ENCODE measurements around the gene MYO7B.
"Not testable (repeated sequence)": the region's sequence is repeated elsewhere in the genome, so short reads cannot be mapped to it uniquely, and the experiment has no call there.

Gene MYO7B

GRCh38 chr2:127524198-127524834, 11.2 kb upstream of the MYO7B start:
- DNase-seq, result not testable (repeated sequence)

DNA sequence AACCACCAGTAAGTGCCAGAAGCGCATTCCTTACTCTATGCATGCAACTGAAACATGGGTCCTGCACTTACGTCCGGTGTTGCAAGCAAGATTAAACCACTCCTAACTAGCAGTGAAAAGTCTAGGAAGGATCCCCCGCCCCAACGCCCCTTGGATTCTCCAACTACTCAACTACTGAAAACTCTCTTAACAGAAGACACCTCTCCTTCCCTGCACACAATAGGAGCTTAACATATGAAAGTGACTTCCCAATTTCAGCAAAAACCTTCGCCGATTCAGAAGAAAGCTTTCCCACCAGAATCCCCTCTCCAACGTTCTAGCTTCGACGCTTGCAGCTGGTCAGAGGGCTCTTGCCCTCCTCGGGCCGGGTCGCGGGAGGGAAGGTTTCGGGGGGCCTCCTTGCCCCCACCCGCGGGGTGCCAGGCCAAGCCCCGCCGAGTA, 9.8 kb upstream of the MYO7B start:
- no peak for DNase-seq

DNA sequence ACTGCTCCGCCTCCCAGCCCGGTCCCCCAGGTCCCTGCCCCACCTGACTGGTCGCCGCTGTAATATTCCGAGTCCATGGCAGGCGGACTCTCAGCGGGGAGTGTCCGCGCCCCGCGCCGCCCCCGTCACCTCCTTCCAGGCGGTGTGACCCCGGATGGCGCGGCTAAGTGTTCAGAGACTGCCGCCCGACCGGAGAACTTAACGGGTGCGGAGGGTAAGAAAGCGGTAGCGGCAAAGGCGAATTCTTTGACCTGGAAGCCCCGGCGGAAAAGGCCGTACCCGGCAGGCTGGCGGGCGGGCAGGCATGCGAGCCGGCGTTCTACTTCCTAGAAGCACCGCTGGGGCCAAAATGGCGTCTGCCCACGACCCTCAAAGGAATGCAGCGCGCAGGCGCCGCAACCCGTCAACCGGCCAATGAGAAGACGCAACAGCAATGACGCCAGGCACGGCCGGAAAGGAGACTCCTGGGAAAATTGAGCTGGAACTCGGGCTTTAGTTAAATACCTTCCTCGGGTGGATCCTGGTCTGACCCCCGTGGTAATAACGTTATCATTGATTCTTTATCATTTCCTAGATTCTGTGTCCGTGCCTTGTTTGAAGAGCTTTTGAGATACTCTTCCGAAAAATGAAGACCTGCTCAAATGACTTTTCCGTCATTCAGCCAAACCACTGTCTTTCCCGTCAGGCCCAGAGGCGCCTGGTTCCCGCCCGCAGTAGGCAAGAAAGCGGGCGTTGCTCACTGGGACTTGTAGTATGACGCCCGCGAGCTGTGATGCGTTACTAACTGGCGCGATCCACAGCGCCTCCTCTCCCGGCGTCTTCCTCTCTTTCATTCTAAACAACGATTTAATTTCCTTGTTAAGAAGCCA, 9.1 kb upstream of the MYO7B start, which contains the start of gene IWS1:
Gene IWS1, minus strand, starts transcription at position 358 of the 869 bp plus-strand sequence. Its CDS starts 281 bp downstream, at position 77.
- peak; percentile 54 to 98 (median 94) for DNase-seq

GRCh38 chr2:127527001-127527804, 8.3 kb upstream of the MYO7B start:
- peak in 1 of 14 donors; percentile 36 for DNase-seq

DNA sequence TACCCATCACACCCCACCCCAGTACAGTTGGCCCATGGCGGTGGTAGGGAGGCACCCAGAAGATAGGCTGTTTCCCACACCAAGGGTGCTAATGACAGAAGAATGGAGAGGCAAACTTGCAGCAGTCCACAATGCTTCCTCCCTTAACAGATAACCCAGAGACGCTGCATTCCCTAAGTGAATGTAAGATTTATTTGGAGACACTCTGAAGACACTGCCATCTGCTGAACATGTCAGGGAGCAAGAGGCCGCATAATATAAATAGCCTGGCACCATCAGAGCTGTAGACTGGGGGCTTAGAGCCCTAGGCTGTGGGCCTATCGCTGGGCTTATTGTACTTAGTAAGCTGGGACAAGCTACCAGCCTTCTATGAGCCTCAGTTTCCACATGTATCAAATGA, 7.0 kb upstream of the MYO7B start:
- no peak for DNase-seq

DNA sequence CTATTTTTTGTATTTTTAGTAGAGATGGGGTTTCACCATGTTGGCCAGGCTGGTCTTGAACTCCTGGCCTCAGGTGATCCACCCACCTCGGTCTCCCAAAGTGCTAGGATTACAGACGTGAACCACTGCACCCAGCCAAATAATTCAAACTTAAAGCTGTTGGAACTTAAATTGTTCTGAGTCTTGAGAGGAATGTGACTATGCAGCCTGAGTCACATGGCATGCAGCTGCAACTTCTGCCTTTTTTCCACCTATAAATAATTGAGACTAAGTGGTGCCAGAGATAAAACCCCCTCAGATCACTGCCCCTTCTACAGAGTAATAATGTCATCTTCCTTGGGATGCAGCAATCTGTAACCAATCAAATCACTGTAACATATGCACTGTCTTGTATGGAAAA, 6.1 kb upstream of the MYO7B start:
- not testable (repeated sequence) for DNase-seq

DNA sequence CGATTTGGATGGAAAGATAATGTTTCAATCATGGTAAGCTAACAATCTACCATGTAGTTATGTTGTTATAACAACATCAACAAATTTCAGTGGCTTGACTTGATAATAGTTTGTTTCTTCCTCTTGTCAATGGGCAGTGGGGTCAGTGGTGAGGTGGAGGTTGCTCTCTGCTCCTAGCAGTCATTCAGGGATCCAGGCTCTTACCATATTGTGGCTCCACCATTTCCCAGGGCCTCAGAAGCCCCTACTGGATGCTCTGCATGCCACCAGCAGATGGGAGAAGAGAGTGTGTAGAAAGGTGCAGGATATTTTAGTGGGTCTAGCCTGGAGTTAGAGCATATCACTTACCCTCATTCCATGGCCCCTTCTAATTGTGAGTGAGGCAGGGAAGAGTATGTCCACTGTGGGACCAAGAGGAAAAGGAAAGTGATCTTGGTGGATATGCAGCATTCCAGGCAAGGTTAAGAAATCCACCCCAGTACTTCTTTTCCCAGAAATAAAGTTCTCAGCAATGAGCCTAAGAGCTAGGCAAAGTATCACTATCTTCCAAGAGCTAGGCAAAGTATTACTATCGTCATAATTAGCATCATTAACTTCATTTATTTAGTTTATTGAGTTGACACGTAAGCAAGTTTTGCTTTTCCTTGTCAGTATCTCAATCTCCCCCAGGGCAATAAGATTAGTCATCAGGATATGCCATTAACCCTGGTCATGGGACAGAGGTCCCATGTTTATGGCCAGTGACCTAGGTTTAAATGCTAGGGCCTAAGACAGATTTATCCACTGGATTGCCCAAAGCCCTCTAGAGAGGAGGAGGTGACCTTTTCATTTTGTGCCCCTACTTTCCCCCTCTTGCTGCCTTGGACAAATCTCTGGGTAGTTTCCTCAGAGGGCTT, 5.0 kb upstream of the MYO7B start:
- DNase-seq, result no peak

DNA sequence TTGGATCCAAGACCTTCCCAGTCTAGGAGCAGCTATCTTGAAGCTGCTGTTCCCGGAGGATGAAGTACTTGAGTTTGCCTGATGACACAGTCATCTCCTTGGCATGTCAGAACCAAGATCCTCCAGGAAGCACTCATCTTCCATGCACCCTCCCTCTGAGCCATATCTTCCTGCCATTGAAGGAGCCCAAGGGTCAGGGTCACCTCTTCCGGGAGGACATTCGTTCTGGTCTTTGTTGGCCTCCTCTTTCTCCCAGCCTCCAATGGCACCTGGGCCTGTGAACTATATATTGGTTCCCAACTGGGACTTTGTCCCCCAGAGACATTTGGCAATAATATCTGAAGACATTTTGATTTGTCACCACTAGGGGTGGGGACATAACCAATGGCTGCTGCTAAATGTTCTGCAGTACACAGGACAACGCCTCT, 4.2 kb upstream of the MYO7B start:
- DNase-seq, result no peak

- no peak for DNase-seq
Observed at GRCh38 chr2:127532296-127532695, 3.2 kb upstream of the MYO7B start.

DNA sequence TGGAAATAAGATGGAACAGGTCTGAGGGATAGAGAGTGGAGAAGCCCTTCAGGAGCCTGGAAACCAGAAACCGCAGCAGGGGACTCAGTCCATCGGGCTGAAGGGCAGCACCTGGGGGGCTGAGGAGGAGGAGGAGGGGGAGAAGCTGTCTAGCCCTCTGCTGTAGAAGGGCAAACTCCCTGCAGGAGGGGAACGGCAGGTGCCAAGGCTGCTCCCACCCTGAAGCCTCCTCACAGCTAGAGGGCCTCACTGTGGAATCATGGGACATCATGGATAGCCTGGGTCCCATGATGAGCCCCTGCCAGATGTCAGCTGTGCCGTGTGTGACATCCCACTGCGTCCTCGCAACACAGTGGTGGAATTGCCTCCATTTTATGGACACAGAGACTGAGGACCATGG, 435 bp downstream of the MYO7B start:
- DNase-seq, result no peak

GRCh38 chr2:127536707-127537541, 1.4 kb downstream of the MYO7B start:
- DNase-seq, result no peak

- DNase-seq, result no peak
Observed at GRCh38 chr2:127537644-127538043, 2.2 kb downstream of the MYO7B start.

DNA sequence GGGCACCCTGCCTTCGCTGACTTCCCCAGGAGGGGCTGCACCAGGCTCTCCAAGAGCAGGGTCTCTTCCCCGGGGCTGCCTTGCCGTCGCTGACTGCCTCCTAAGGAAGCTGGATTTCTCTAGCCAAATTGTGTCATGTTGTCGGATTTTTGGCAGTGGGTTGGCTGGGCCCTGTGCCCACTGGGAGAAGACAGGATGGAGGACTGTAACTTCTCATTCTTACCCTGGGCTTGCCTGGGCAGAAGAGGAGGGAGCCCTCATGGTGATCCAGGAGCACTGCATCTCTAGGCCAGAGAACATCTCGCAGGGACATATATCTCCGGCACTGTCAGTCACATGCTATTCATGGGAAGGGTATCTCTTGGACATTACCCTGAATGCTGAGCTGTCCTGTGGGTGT, 6.3 kb downstream of the MYO7B start:
- DNase-seq, result peak in 1 of 14 donors; percentile 9

DNA sequence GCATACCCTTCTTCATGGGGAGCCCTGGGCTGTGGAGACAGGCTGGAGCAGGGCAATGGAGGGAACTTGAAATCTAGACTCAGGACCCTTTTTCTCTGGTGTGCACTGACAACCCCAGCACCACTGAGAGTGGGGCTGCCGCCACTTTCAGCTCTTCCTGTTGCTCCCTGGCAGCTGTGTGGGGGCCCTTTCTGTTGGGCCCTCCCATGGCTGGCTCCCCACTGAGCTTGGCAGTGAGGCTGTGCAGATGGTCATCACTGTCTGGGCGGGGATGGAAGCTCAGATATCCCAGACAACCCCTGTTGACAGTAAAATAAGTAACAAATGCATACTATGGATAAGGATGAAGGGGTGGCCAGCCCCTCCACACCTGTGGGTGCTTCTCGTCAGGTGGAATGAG, 6.7 kb downstream of the MYO7B start:
- no peak for DNase-seq

DNA sequence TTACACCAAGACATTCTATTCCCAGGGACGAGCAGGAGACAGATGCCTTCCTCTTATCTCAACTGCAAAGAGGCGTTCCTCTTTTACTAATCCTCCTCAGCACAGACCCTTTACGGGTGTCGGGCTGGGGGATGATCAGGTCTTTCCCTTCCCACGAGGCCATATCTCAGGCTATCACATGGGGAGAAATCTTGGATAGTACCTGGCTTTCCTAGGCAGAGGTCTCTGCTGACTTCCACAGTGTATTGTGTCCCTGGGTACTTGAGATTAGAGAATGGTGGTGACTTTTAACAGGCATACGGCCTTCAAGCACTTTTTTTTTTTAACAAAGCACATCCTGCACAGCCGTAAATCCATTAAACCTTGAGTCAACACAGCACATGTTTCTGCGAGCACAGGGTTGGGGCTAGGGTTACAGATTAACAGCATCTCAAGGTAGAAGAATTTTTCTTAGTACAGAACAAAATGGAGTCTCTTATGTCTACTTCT, 7.6 kb downstream of the MYO7B start:
- not testable (repeated sequence) for DNase-seq

- no peak for DNase-seq
Observed at GRCh38 chr2:127545189-127545588, 9.7 kb downstream of the MYO7B start.

DNA sequence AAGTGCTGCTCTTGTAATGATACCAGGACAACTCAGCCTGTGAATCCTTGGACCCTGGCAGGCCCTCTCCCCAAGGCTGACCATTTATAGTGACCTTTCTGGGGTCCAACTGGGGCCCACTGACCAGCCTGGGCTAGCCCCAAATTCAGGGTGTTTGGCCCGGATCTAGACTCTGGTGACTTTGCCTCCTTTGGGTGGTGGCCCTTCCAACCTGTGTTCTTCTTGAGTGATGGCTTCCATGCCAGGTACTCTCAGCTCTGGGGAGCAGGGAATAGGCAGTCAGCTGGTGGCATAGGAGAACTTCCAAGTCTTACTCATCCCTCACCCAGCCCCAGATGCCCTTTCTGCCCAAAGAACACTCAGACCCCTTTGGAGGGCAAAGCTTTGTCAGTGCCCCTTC, 10.3 kb downstream of the MYO7B start:
- no peak for DNase-seq

GRCh38 chr2:127546797-127547196, 11.3 kb downstream of the MYO7B start:
- no peak for DNase-seq

- DNase-seq, result no peak
Observed at GRCh38 chr2:127551221-127551930, 15.9 kb downstream of the MYO7B start.

- no peak for DNase-seq
Observed at GRCh38 chr2:127552336-127552735, 16.9 kb downstream of the MYO7B start.

All from C1 segment of cervical spinal cord (tissue), 14 donors.